Lower leg skin (tissue), 3 donors: ENCODE measurements around the gene WAC.

Experiments used
- CTCF ChIP-seq, 3 donors: fragments of 450-650 bp; IDR thresholded peaks; one replicate each; pipeline ENCODE4 v1.5.1; 2016; ENCODE audit warnings: antibody characterized with exemption in 3 of 3, mild to moderate bottlenecking in 3 of 3, moderate library complexity in 2 of 3
- POLR2A ChIP-seq, 2 donors: fragments of 450-650 bp; IDR thresholded peaks; one replicate each; pipeline ENCODE4 v1.6.1; 2016 to 2017; ENCODE audit warnings: antibody characterized with exemption in 2 of 2, mild to moderate bottlenecking in 1 of 2, moderate library complexity in 1 of 2

DNA sequence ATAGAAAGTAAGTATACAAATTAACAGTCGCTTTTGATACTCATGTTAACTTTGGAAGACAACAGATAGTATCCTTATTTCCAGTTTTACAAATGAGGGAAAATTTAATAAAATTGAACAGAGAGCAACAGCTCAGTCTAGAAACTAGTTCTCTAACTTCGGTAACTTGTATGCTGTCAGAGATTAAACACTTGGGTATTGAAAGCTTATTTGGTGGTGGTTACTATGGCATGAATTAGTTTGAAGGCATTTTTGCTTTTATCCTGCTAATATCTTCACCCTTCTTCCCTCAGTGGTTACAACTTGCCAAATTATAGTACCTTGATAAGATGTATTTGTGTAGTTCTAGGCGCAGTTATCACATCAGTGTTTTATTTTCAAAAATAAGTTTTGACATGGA is 7.2 kb downstream of the WAC start:
- no peak for TF ChIP-seq CTCF (IDR thresholded peaks at IDR 0.05)
- TF ChIP-seq POLR2A (IDR thresholded peaks at IDR 0.05), result no peak
